Gastrocnemius medialis (tissue), 4 donors: ENCODE results near the gene DPP4. TPM values are rescaled to one million over a fixed set of nuclear protein-coding genes. Genes with fewer than 3 reads are reported as not detected.

ENCODE experiments used
- ATAC-seq, 2 donors: fragments of 150-250 bp; one replicate each; pipeline ENCODE4 v1.9.1; 2016
- DNase-seq, 2 donors: peaks; one replicate each; pipeline ENCODE4 v3.0.0-alpha.2; 2019
- H3K27ac ChIP-seq, 4 donors: fragments of 200-600 bp; sonication (generic); 1 replicate in 1 of 4; 2 replicates in 3 of 4; pipeline ENCODE4 v1.5.1; 2016 to 2018; ENCODE audit warnings: mild to moderate bottlenecking in 2 of 4, moderate library complexity in 1 of 4
- H3K27me3 ChIP-seq, 3 donors: fragments of 200-600 bp; sonication (generic) in 2 of 3; 1 replicate in 1 of 3; 2 replicates in 2 of 3; pipeline versions ENCODE4 v1.5.1 to v1.6.0; 2016 to 2019; ENCODE audit warnings: mild to moderate bottlenecking in 1 of 3, moderate library complexity in 1 of 3
- H3K36me3 ChIP-seq, 2 donors: fragments of 200-600 bp; sonication (generic) in 1 of 2; one replicate each; pipeline ENCODE4 v1.5.1; 2017 to 2018
- H3K4me1 ChIP-seq, 2 donors: fragments of 200-600 bp; sonication (generic) in 1 of 2; one replicate each; pipeline ENCODE4 v1.5.1; 2016 to 2017; ENCODE audit warnings: mild to moderate bottlenecking in 2 of 2
- H3K4me3 ChIP-seq, 4 donors: fragments of 200-600 bp; sonication (generic) in 3 of 4; 1 replicate in 1 of 4; 2 replicates in 3 of 4; pipeline ENCODE4 v1.5.1; 2016 to 2019; ENCODE audit warnings: mild to moderate bottlenecking in 2 of 4
- H3K9me3 ChIP-seq, 3 donors: fragments of 200-600 bp; sonication (generic) in 2 of 3; 1 replicate in 1 of 3; 2 replicates in 2 of 3; pipeline ENCODE4 v1.5.1; 2016 to 2019
- CTCF ChIP-seq, 5 experiments: fragments of 450-650 bp in 3 of 5; fragments of 200-600 bp in 2 of 5; sonication (generic) in 2 of 5; IDR thresholded peaks in 4 of 5; conservative IDR thresholded peaks in 1 of 5; 1 replicate in 4 of 5; 2 replicates in 1 of 5; pipeline ENCODE4 v1.5.1; 2016 to 2019; ENCODE audit warnings: antibody characterized with exemption in 5 of 5, mild to moderate bottlenecking in 3 of 5, moderate library complexity in 3 of 5
- POLR2A ChIP-seq, 2 donors: fragments of 450-650 bp; IDR thresholded peaks; one replicate each; pipeline ENCODE4 v1.6.1; 2017; ENCODE audit warnings: antibody characterized with exemption in 2 of 2, mild to moderate bottlenecking in 2 of 2, moderate library complexity in 2 of 2
- in situ Hi-C, 4 donors: fragments of 200-750 bp; cut with MboI; loops; one replicate each; pipeline versions ENCODE4 v1.15.0 to v1.8.0; 2017; ENCODE audit warnings: low sequenced_read_pairs in 4 of 4
- intact Hi-C: fragments of 100-400 bp; cut with DNase I; formaldehyde crosslinking; loops from one replicate; pipeline ENCODE4 v1.15.1; 2023; ENCODE audit warnings: low total_unique reads
- total RNA-seq, 4 donors: library from RNA; depleted of rRNA; stranded (reverse); fragments of >200 nt; gene quantifications; one replicate each; pipeline versions ENCODE4 v1.1.0 to v1.2.3, GENCODE V29; 2016

Gene DPP4
- total RNA-seq, 4 donors from 2014 or later: 2.2 to 7.9 (median 3.7) TPM

DNA sequence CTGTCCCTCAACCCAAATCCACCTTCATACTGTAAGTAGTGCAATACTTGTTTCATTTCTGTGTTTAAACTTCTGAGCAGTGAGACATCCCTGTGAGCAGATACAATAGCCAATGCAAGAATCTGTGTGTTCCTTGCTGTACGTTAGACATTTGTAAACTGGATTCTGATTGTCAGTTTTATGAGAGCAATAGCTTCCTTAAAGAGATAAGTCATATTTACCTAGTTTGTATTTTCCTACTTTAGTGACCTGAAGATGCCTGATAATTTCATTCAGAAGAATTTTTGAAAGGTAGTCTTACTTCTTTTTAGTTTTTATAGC lies 90.7 kb downstream of the DPP4 start:
- DNase-seq (no peak), ATAC-seq (no peak)
- TF ChIP-seq CTCF (IDR thresholded peaks at IDR 0.05 in 4 of 5, conservative IDR thresholded peaks at IDR 0.05 in 1 of 5): no peak
- no peak for TF ChIP-seq POLR2A (IDR thresholded peaks at IDR 0.05)
- Histone ChIP-seq H3K27me3 (no peaks in the 10 kb centered on the region), H3K36me3 (no peaks in the 10 kb centered on the region), H3K27ac (no peak overlapping the region), H3K9me3 (no peaks in the 10 kb centered on the region), H3K4me3 (no peak overlapping the region), H3K4me1 (no peaks in the 10 kb centered on the region)
- intact Hi-C loops: no loop called here
- in situ Hi-C loops: no loop called here

GRCh38 chr2:161982548-161983330 lies 91.3 kb downstream of the DPP4 start:
- no peaks in the 10 kb centered on the region for H3K9me3 ChIP-seq
- no peaks in the 10 kb centered on the region for H3K27me3 ChIP-seq
- TF ChIP-seq CTCF (IDR thresholded peaks at IDR 0.05 in 4 of 5, conservative IDR thresholded peaks at IDR 0.05 in 1 of 5) (no peak), POLR2A (IDR thresholded peaks at IDR 0.05) (no peak)
- in situ Hi-C loops: no loop called here
- DNase-seq: no peak
- H3K4me1 ChIP-seq: no peaks in the 10 kb centered on the region
- H3K36me3 ChIP-seq: no peaks in the 10 kb centered on the region
- ATAC-seq: no peak
- no peak overlapping the region for H3K27ac ChIP-seq
- intact Hi-C loops: no loop called here
- H3K4me3 ChIP-seq: no peak overlapping the region

GRCh38 chr2:161981679-161982250 lies 92.2 kb downstream of the DPP4 start:
- DNase-seq (no peak), ATAC-seq (no peak)
- H3K27me3 ChIP-seq: no peaks in the 10 kb centered on the region
- H3K4me3 ChIP-seq: no peak overlapping the region
- no peak overlapping the region for H3K27ac ChIP-seq
- no peaks in the 10 kb centered on the region for H3K9me3 ChIP-seq
- H3K36me3 ChIP-seq: no peaks in the 10 kb centered on the region
- no peak for TF ChIP-seq CTCF (IDR thresholded peaks at IDR 0.05 in 4 of 5, conservative IDR thresholded peaks at IDR 0.05 in 1 of 5)
- no peak for TF ChIP-seq POLR2A (IDR thresholded peaks at IDR 0.05)
- in situ Hi-C loops (no loop called here), intact Hi-C loops (no loop called here)
- no peaks in the 10 kb centered on the region for H3K4me1 ChIP-seq

- Histone ChIP-seq H3K27ac (no peak overlapping the region), H3K4me3 (no peak overlapping the region), H3K27me3 (no peaks in the 10 kb centered on the region), H3K4me1 (no peaks in the 10 kb centered on the region), H3K9me3 (no peaks in the 10 kb centered on the region), H3K36me3 (no peaks in the 10 kb centered on the region)
- TF ChIP-seq CTCF (IDR thresholded peaks at IDR 0.05 in 4 of 5, conservative IDR thresholded peaks at IDR 0.05 in 1 of 5) (no peak), POLR2A (IDR thresholded peaks at IDR 0.05) (no peak)
- no peak for DNase-seq
- ATAC-seq: no peak
- in situ Hi-C loops (no loop called here), intact Hi-C loops (no loop called here)
These were observed 93.0 kb downstream of the DPP4 start for GRCh38 chr2:161980976-161981375.
